Spleen (tissue), 7 donors: ENCODE results near the gene SRGAP1.

Experiments used
- CTCF ChIP-seq, 11 experiments: fragments of 200-600 bp in 7 of 11; fragments of 450-650 bp in 4 of 11; sonication (generic) in 4 of 11; IDR thresholded peaks in 8 of 11; conservative IDR thresholded peaks in 3 of 11; 1 replicate in 7 of 11; 2 replicates in 4 of 11; pipeline versions ENCODE4 v1.4.0 to v1.8.0; 2016 to 2021; ENCODE audit warnings: antibody characterized with exemption in 11 of 11, inconsistent platforms in 4 of 11, mild to moderate bottlenecking in 1 of 11
- POLR2A ChIP-seq, 3 donors: fragments of 450-650 bp; IDR thresholded peaks; one replicate each; pipeline ENCODE4 v1.5.1; 2017; ENCODE audit warnings: antibody characterized with exemption in 3 of 3, mild to moderate bottlenecking in 1 of 3
- POLR2AphosphoS5 ChIP-seq, 3 donors: sonication (generic); formaldehyde crosslinking; IDR thresholded peaks; one replicate each; pipeline ENCODE4 v1.5.1; 2017; ENCODE audit warnings: antibody characterized with exemption in 3 of 3
- donor health status: DM: no; HTN: no; CAD: no; lungs with moderate emphysema.
- donor health status: DM: no; HTN: no; CAD: no.
- donor health status: DM: no; HTN: no; CAD: no.

- TF ChIP-seq CTCF (IDR thresholded peaks at IDR 0.05 in 8 of 11, conservative IDR thresholded peaks at IDR 0.05 in 3 of 11), result no peak
- no peak for TF ChIP-seq POLR2AphosphoS5 (IDR thresholded peaks at IDR 0.05)
- TF ChIP-seq POLR2A (IDR thresholded peaks at IDR 0.05), result no peak
Observed at GRCh38 chr12:63888908-63889635, 44.6 kb downstream of the SRGAP1 start.
